GM19238 (cell line): ENCODE results near the gene CCDC150.
"Not testable (repeated sequence)": the region's sequence is repeated elsewhere in the genome, so short reads cannot be mapped to it uniquely, and the experiment has no call there.

Experiments used
- DNase-seq: peaks from one replicate; pipeline ENCODE4 v3.0.0; 2011; ENCODE audit warnings: low spot score; ENCODE audit not compliant: insufficient read length

The CCDC150 gene

DNA sequence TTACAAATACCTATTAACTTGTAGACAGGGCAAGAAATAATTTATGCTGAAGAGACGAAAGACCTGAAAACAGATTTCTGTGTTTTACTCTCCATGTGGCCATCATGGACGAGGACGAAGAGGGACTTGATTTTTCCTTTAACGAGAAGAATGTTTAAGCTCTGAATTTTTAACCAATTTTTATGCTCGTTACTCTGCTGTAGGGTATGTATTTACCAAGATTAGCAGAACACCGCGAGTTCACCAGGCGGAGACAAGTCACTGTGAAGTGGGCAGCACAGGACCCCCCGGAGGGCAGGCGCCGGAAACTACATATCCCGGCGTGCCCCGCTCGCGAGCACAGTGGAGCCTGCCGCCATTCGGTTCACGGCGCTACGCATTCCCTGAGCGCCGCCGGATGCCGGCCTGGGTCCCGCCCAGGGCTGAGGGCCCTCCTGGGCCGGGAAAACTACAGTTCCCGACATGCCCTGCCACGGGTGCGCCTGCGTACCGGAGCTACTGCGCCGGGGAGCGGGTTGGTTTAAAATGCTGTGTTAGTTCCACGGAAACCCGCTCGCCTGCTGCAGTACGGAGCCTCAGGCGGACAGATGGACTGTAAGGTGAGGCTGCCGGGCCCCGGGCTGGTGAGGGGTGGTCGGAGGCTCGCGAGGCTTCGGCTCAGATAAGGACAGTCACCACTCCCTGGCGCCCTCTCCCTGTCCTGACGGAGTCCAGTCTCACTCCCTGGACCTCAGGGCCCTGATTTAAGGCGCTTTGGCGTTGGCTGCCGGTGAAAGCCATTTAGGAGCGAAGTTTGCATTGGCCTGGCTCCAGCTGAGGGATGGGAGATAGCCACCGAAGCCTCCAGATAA is at the start of gene CCDC150:
TSS of gene CCDC150 (plus strand) at position 536 of the 851 bp plus-strand sequence. CDS start at position 588, 52 bp downstream.
- DNase-seq: peak; percentile 94

GRCh38 chr2:196590286-196590685 is 49.2 kb upstream of the CCDC150 start:
- no peak for DNase-seq

GRCh38 chr2:196591004-196591403 is 48.5 kb upstream of the CCDC150 start:
- DNase-seq: no peak

- DNase-seq: no peak
These were observed 47.9 kb upstream of the CCDC150 start for GRCh38 chr2:196591621-196592022.

DNA sequence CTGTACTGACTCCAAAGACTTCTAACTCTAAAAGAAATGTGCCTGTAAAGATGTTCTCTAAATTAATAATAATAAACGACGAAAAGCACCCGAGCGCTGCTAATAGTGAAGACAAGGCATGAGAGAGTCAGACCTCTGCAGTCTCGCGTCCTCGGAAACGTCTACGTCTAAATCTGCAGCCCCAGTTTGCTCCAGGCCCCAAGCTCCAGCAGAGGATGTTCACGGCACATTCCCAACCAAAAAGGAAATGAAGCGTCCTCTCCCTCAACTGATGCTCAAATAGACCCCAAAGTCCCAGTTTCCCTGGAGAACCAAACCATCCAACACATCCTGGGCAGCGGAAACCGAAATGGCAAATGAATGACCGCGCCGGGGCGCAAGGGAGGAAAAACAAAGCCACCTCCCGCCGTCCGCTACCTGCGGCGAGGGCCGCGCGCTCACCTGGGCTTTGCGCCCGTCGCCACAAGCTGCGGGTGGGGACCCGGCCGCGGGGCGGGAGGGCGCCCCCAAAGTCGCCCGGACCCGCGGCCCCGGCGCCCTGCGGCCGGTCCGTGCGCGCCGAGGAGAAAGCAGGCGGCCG is 47.1 kb upstream of the CCDC150 start:
- no peak for DNase-seq

DNA sequence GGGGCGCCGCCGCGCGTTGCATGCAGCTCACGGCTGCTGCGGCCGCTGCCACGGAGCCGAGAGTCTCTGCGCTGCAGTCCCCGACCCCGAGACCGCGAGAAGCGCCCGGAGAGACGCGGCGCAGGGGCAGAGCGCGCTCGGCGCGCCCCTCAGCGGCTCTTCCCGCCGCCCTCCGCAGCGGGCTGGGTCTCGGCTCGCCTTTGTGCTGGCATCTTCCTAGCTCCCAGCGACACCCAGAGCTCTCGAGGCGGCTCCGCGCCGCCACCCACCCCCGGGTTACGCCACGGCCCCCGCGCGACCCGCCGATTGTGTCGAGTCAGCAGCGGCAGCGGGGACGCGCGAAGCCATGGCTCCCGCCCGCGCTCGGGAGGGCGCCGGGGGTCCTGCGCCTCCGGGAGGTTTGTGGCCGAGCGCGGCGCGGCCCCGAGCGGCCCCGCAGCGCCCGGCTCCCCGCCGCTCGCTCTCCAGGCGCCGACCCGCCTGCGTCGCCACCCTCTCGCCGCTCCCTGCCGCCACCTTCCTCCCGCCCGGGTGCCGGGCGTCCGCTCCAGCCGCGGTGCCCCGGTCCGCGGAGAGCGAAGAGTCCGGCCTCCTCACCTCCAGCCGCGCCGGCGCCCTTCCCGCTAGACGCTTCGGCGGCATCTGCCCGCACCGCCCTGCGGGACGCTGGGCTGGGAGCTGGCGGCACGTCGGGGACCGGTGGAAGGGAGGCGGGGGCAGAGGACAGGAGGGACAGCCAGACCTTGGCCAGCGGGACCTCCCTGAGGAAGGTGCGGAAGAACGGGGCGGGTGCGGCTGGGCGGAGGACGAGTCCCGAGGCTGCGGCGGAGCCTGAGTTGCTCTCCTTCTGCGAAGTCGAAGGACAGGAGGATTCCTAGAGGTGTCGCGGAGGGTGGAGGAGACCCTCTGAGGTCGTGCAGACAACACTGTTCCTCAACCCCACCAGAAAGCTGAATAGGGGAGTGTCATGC is 46.3 kb upstream of the CCDC150 start, which contains the start of gene HECW2:
TSS of gene HECW2 (minus strand) at position 644 of the 971 bp plus-strand sequence.
- peak; percentile 22 for DNase-seq

GRCh38 chr2:196594158-196594557 is 45.4 kb upstream of the CCDC150 start:
- DNase-seq: no peak

DNA sequence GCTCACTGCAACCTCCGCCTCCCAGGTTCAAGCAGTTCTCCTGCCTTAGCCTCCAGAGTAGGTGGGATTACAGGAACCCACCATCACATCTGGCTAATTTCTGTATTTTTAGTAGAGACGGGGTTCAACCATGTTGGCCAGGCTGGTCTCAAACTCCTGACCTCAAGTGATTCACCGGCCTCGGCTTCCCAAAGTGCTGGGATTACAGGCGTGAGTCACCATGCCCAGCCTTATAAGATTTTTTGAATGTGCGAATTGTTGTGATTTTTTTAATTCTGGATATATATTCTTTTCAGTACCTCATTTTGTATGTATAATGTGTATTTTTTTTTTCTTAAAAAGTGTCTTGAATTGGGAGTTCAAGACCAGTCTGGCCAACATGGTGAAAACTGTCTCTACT is 42.0 kb upstream of the CCDC150 start:
- DNase-seq: no peak

DNA sequence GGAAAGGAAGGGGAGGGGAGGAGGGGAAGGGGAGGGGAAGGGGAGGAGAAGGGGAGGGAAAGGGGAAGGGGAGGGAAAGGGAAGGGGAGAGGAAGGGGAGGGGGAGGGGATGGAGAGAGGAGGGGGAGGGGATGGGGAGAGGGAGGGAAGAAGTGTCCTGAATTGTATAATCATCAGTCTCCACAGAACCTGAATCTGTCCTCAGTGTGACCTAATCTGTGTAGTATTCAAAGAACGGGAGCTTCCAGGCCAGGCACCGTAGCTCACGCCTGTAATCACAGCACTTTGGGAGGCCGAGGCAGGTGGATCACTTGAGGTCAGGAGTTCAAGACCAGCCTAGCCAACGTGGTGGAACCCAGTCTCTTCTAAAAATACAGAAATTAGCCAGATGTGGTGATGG is 41.1 kb upstream of the CCDC150 start:
- DNase-seq: no peak

- DNase-seq: no peak
These were observed 40.7 kb upstream of the CCDC150 start for GRCh38 chr2:196598846-196599245.

DNA sequence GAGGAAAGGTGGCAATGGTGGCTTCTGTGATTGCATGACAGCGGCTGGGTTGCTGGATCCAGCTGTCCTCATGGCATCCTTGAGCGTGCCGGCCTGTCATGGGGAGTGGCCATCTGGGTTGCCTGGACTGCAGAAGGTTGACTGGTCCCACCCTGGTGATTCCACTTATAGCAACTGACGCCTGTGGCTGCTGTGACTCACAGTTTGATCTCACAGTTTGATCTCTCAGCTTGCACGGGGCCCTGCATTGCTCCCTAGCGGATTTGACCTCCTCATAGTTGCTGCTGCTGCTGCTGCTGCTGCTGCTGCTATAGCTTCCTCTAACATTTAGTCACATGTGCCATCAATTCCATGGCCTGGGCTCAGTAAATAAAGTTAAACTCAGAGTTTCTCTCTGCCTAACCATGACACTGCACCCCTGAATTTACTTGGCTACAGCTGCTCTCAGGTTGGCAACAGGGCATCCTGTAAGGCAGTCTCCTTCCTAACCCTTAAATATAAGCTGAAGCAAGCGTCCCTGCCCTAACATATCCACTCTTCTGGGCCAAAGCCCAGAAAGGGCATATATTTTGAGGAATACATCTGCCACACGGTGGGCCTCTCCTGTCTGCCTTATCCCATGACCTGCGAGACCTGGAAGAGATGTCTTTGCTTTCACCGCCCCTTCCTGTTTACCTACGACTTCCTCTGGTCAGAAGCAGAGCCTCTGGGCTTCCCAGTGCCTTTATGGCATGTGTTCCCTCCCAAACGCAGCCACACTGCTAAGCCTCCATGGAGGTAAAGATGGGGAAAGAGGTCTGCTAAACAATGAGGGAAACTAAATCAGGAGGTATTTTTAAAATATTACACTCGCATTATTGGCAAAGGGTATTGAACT is 37.8 kb upstream of the CCDC150 start:
- no peak for DNase-seq

- DNase-seq: no peak
These were observed 35.3 kb upstream of the CCDC150 start for GRCh38 chr2:196604196-196604595.

DNA sequence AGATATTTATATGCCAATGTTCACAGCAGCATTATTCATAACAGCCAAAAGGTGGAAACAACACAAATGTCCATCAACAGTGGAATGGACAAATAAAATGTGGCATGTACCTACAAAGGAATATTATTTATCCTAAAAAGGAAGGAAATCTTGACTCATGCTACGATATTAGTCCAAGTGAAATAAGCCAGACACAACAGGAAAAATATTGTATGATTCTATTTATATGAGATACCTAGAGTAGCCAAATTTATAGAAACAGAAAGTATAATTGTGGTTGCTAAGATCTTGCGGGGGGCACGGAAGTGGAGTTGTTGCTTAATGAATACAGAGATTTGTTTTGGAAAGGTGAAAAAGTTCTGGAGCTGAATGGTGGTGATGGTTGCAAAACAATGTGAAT is 33.0 kb upstream of the CCDC150 start:
- DNase-seq: no peak

DNA sequence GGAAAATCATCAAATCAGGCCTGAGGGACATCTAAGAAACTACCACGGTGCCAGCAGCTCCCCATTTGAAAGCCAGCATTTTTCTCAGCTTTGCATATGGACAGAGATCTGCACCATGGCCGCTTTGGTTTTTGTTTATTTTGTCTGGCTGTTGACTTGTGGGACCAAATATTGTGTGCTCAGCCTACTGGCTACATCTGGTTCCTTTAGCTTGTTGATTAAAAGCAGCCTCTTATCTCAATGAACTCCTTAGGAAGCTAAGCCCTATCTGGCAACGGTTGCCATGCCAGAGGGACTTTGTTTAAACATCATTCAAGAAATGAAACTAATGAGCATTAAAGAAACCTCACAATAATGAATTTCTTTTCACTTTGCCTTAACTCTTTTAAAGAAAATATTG is 32.4 kb upstream of the CCDC150 start:
- DNase-seq: no peak

DNA sequence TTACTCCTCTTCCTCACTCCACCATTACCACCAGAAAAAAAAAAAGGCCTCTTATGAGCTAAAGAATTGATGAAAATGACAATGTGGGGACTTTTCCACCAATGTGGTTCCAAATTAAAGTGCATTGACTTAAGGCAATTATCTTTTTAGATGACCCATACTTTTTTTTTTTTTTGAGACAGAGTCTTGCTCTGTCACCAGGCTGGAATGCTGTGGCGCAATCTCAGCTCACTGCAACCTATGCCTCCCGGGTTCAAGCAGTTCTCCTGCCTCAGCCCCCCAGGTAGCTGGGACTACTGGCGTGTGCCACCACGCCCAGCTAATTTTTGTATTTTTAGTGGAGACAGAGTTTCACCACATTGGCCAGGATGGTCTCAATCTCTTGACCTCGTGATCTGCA is 31.6 kb upstream of the CCDC150 start:
- DNase-seq: not testable (repeated sequence)

DNA sequence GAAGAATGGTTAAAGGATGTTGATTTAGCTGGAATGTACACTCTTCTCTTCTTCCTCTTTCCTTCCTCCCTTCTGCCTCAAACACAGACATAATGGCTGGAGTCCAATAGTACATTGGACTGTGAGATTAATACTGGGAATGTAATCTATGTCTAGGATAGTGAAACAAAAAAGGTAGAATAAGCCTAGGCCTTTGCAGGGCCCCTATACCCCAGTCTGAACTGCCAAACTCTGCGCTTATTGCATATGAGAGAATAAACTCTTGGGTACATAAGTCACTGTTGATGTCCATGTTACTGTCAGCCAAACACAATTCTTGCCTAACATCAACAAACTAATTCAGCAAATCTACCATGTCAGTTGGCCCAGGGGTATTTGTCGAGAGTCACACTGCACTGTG is 29.7 kb upstream of the CCDC150 start:
- no peak for DNase-seq

DNA sequence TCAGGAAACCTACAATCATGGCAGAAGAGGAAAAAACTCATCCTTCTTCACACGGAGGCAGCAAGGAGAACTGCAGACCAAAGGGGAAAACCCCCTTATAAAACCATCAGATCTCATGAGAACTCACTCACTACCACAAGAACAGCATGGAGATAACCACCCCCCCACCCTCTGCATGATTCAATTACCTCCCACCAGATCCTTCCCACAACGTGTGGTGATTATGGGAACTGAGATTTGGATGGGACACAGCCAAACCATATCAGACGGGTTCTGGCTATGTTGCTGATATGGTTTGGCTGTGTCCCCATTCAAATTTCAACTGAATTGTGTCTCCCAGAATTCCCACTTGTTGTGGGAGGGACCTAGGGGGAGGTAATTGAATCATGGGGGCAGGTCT is 28.7 kb upstream of the CCDC150 start:
- DNase-seq: no peak

- no peak for DNase-seq
These were observed 26.2 kb upstream of the CCDC150 start for GRCh38 chr2:196613302-196613701.

- DNase-seq: no peak
These were observed 22.1 kb upstream of the CCDC150 start for GRCh38 chr2:196617430-196617829.

GRCh38 chr2:196618661-196619060 is 20.9 kb upstream of the CCDC150 start:
- DNase-seq: no peak

GRCh38 chr2:196630531-196630930 is 9.0 kb upstream of the CCDC150 start:
- no peak for DNase-seq
